ENCODE data around the gene CDH5. TPM values are rescaled to one million over a fixed set of nuclear protein-coding genes. Genes with fewer than 3 reads are reported as not detected.
"Not testable (repeated sequence)": the region's sequence is repeated elsewhere in the genome, so short reads cannot be mapped to it uniquely, and the experiment has no call there.

CDH5 gene
- total RNA-seq, 1 donor from 2014 or later = 9.6 TPM

- no peak overlapping the region for H3K27ac Mint-ChIP-seq (ENCODE audit: unreplicated experiment)
- H3K9me3 Mint-ChIP-seq (ENCODE audit: unreplicated experiment) = peaks cover 3% of the 10 kb centered on the region
- no peaks in the 10 kb centered on the region for H3K4me1 Mint-ChIP-seq (ENCODE audit: low read depth, unreplicated experiment)
- H3K27me3 Mint-ChIP-seq (ENCODE audit: unreplicated experiment) = peaks cover 10% of the 10 kb centered on the region
- no peak for TF ChIP-seq CTCF (IDR thresholded peaks at IDR 0.05; ENCODE audit: partially characterized antibody, unreplicated experiment)
- H3K36me3 Mint-ChIP-seq (ENCODE audit: unreplicated experiment) = no peaks in the 10 kb centered on the region
- DNase-seq = no peak
- no peak overlapping the region for H3K4me3 Mint-ChIP-seq (ENCODE audit: unreplicated experiment)
Measured at GRCh38 chr16:66447491-66447890, 81.0 kb downstream of the CDH5 start.

GRCh38 chr16:66451548-66451947 lies 85.1 kb downstream of the CDH5 start:
- Mint-ChIP-seq H3K4me3 (ENCODE audit: unreplicated experiment) (no peak overlapping the region), H3K27ac (ENCODE audit: unreplicated experiment) (no peak overlapping the region), H3K36me3 (ENCODE audit: unreplicated experiment) (no peaks in the 10 kb centered on the region), H3K27me3 (ENCODE audit: unreplicated experiment) (no peaks in the 10 kb centered on the region), H3K9me3 (ENCODE audit: unreplicated experiment) (no peaks in the 10 kb centered on the region), H3K4me1 (ENCODE audit: low read depth, unreplicated experiment) (no peaks in the 10 kb centered on the region)
- no peak for TF ChIP-seq CTCF (IDR thresholded peaks at IDR 0.05; ENCODE audit: partially characterized antibody, unreplicated experiment)
- DNase-seq = no peak

- H3K4me3 Mint-ChIP-seq (ENCODE audit: unreplicated experiment); DNase-seq; H3K4me1 Mint-ChIP-seq (ENCODE audit: low read depth, unreplicated experiment); H3K36me3 Mint-ChIP-seq (ENCODE audit: unreplicated experiment); H3K27ac Mint-ChIP-seq (ENCODE audit: unreplicated experiment); H3K9me3 Mint-ChIP-seq (ENCODE audit: unreplicated experiment); H3K27me3 Mint-ChIP-seq (ENCODE audit: unreplicated experiment): not testable (repeated sequence)
Measured at GRCh38 chr16:66453230-66453629, 86.7 kb downstream of the CDH5 start.

Other genes with a start within 250 kb of the CDH5 start
- 1.8 TPM for gene BEAN1, start 60.6 kb downstream of the CDH5 start, total RNA-seq (ENCODE audit: unreplicated experiment)
- gene TK2, start 183.4 kb downstream of the CDH5 start, total RNA-seq (ENCODE audit: unreplicated experiment) = 4.5 TPM
- 17.9 TPM for gene CKLF, start 185.9 kb downstream of the CDH5 start, total RNA-seq (ENCODE audit: unreplicated experiment)
- gene CMTM1, start 199.7 kb downstream of the CDH5 start, total RNA-seq (ENCODE audit: unreplicated experiment) = 5.0 TPM
- gene CMTM2, start 212.8 kb downstream of the CDH5 start, total RNA-seq (ENCODE audit: unreplicated experiment) = not detected
- gene CMTM3, start 238.0 kb downstream of the CDH5 start, total RNA-seq (ENCODE audit: unreplicated experiment) = 45.8 TPM